Neural crest cell (in vitro differentiated cells): ENCODE results near the gene GARIN3. TPM values are rescaled to one million over a fixed set of nuclear protein-coding genes. Genes with fewer than 3 reads are reported as not detected.

ENCODE experiments used
- DNase-seq: peaks from one replicate; pipeline ENCODE4 v3.0.0; 2021; ENCODE audit warnings: low read depth, mixed read lengths, low spot score
- H3K27ac Mint-ChIP-seq: one replicate; pipeline ENCODE4 v1.8.0; 2021; ENCODE audit warnings: mild to moderate bottlenecking, mixed read lengths; ENCODE audit not compliant: unreplicated experiment
- H3K27me3 Mint-ChIP-seq: 2 replicates; pipeline ENCODE4 v1.8.0; 2021; ENCODE audit warnings: low read depth, mild to moderate bottlenecking, mixed read lengths
- H3K36me3 Mint-ChIP-seq: 2 replicates; pipeline ENCODE4 v1.8.0; 2021; ENCODE audit warnings: low read depth, mild to moderate bottlenecking, mixed read lengths
- H3K4me1 Mint-ChIP-seq: 2 replicates; pipeline ENCODE4 v1.8.0; 2021; ENCODE audit warnings: mixed read lengths
- H3K4me3 Mint-ChIP-seq: one replicate; pipeline ENCODE4 v1.8.0; 2021; ENCODE audit warnings: mild to moderate bottlenecking, mixed read lengths
- H3K9me3 Mint-ChIP-seq: 2 replicates; pipeline ENCODE4 v1.8.0; 2021; ENCODE audit warnings: mixed read lengths
- CTCF ChIP-seq: fragments of 200-600 bp; sonication (generic); conservative IDR thresholded peaks from 2 replicates; pipeline ENCODE4 v1.5.0; 2021; ENCODE audit warnings: antibody characterized with exemption, mild to moderate bottlenecking
- total RNA-seq: library from RNA; stranded (reverse); gene quantifications from 2 replicates; pipeline ENCODE4 v1.2.1, GENCODE V29; 2021

Gene GARIN3
- total RNA-seq, 1 donor from 2014 or later = not detected

DNA sequence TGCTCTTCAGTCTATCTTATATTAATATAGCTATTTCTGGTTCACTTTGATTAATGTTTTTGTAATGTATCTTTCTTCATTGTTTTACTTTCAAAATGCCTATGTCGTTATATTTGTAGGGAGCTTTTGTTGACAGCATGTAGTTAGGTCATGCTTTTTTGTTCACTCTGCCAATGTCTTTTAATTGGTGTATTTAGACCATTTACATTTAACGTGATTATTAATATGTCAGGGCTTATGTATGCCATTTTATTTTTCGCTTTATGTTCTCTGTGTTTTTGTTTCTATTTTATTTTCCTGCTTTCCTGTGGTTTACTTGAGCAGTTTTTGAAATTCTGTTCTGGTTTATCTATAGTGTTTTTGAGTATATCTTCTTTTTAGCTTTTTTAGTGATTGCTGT, 10.8 kb downstream of the GARIN3 start:
- H3K4me3 Mint-ChIP-seq = no peak overlapping the region
- DNase-seq = no peak
- H3K9me3 Mint-ChIP-seq = peaks cover 3% of the 10 kb centered on the region
- H3K36me3 Mint-ChIP-seq = no peaks in the 10 kb centered on the region
- no peak for TF ChIP-seq CTCF
- H3K4me1 Mint-ChIP-seq = no peaks in the 10 kb centered on the region
- H3K27ac Mint-ChIP-seq = no peak overlapping the region
- H3K27me3 Mint-ChIP-seq = peaks cover 2% of the 10 kb centered on the region

DNA sequence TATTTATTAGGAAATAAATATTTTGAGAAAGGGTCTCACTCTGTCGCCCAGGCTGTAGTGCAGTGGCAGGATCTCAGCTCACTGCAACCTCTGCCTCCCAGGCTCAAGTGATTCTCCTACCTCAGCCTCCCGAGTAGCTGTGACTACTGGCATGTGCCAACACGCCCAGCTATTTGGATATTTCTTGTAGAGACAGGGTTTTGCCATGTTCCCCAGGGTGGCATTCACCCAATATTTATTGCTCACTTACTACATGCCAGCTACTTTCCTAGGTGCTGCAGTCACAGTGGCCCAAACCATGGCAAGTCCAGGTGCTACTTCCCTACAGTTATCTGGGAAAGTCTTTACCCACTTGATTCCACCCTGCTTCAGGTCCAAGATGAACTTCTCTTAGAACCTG, 15.1 kb downstream of the GARIN3 start:
- Mint-ChIP-seq H3K4me3 (no peak overlapping the region), H3K4me1 (no peaks in the 10 kb centered on the region)

GRCh38 chr5:157148734-157149615, 17.1 kb downstream of the GARIN3 start:
- Mint-ChIP-seq H3K9me3 (no peaks in the 10 kb centered on the region), H3K4me1 (peaks cover 2% of the 10 kb centered on the region), H3K27ac (no peak overlapping the region), H3K27me3 (peaks cover 6% of the 10 kb centered on the region), H3K4me3 (no peak overlapping the region), H3K36me3 (no peaks in the 10 kb centered on the region)
- TF ChIP-seq CTCF = peak; percentile 89
- DNase-seq = peak; percentile 75

More for the DNA sequence above, 15.1 kb downstream of the GARIN3 start:
- Mint-ChIP-seq H3K27me3 (peaks cover 2% of the 10 kb centered on the region), H3K9me3 (no peaks in the 10 kb centered on the region), H3K27ac (no peak overlapping the region), H3K36me3 (no peaks in the 10 kb centered on the region)
- TF ChIP-seq CTCF = no peak
- DNase-seq = no peak

DNA sequence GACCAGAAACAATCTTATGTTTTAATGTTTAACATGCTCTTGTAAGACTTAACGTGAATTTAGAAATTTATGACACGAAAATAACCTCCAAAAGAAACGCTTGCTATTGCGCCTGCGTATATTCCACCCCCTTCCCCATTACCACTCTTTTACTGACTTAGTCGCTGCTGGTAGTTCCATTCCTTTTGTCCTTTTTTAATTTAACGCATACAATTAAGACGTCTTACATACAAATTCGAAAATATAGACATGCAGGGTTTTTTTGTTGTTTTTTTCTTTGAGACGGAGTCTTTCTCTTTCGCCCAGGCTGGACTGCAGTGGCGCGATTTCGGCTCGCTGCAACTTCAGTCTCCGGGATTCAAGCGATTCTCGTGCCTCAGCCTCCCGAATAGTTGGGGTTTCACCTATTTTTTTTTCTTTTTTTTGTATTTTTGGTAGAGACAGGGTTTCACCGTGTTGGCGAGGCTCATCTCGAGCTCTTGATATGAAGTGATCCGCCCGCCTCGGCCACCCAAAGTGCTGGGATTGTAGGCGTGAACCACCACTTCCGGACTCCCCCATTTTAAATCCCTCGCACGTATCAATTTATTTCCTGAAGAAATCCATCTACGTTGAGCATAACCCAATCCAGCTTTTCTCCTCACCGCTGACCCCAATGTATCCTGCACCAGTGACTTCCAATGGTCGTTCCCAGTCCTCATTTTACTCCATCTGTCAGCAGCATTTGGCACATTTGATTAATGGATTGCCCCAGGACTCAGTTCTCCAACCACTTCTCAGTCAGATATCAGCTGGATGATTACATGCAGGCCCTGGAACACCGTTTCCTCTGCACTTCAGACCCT, 22.7 kb downstream of the GARIN3 start:
- peak overlapping the region; percentile 96 for H3K27ac Mint-ChIP-seq
- H3K4me1 Mint-ChIP-seq = peaks cover 12% of the 10 kb centered on the region
- peaks cover 6% of the 10 kb centered on the region for H3K27me3 Mint-ChIP-seq
- no peak for TF ChIP-seq CTCF
- H3K36me3 Mint-ChIP-seq = peaks cover 3% of the 10 kb centered on the region
- no peak for DNase-seq
- H3K4me3 Mint-ChIP-seq = peak overlapping the region; percentile 96
- no peaks in the 10 kb centered on the region for H3K9me3 Mint-ChIP-seq

- Mint-ChIP-seq H3K9me3 (no peaks in the 10 kb centered on the region), H3K27ac (peak within 1 kb of the TSS; percentile 96), H3K4me3 (peak within 1 kb of the TSS; percentile 96), H3K4me1 (peaks cover 12% of the 10 kb centered on the region), H3K27me3 (peaks cover 6% of the 10 kb centered on the region), H3K36me3 (peaks cover 4% of the 10 kb centered on the region)
- no peak for TF ChIP-seq CTCF
- peak; percentile 82 for DNase-seq
Observed at GRCh38 chr5:157142317-157143126, 23.5 kb downstream of the GARIN3 start, which contains the start of gene MED7. Gene MED7 (minus strand): TSS chr5:157142865. CDS start chr5:157139431, 3,434 bp downstream.
